ENCODE measurements around the gene PRR20D. TPM values are rescaled to one million over a fixed set of nuclear protein-coding genes. Genes with fewer than 3 reads are reported as not detected.
"Not testable (repeated sequence)": the region's sequence is repeated elsewhere in the genome, so short reads cannot be mapped to it uniquely, and the experiment has no call there.

Gene PRR20D
- polyA plus RNA-seq, 1 of the 3 experiments (the other 2 are of a cell fraction), result not detected

- H2AFZ ChIP-seq (ENCODE audit: low read depth); POLR2A ChIA-PET; H3K27ac ChIP-seq (ENCODE audit: low read depth in 2 of 2, low read length in 1 of 2); H3K4me2 ChIP-seq; H3K9me2 ChIP-seq; H3F3A ChIP-seq (replicated peaks; ENCODE audit: insufficient read depth); H3K9me3 ChIP-seq; CTCF ChIA-PET; H3K4me3 ChIP-seq (ENCODE audit: low read depth in 2 of 2, low read length in 1 of 2); H4K20me1 ChIP-seq (ENCODE audit: insufficient read depth); H3K36me3 ChIP-seq (replicated peaks in 1 of 2; ENCODE audit: control insufficient read depth in 1 of 2, insufficient read depth in 2 of 2, low read length in 1 of 2); H3K4me1 ChIP-seq (ENCODE audit: control insufficient read depth in 1 of 2, insufficient read depth in 2 of 2, low read depth in 1 of 2, low read length in 1 of 2); DNase-seq; H3K79me2 ChIP-seq (ENCODE audit: insufficient read depth); H3K9ac ChIP-seq; H3K27me3 ChIP-seq (ENCODE audit: insufficient read depth): not testable (repeated sequence)
- 49% methylated on average over 5 of the region's 18 CpGs for WGBS (ENCODE audit: low lambda C conversion rate)
These were observed 20.7 kb upstream of the PRR20D start for GRCh38 chr13:57139781-57140180.

- H3K27ac ChIP-seq (ENCODE audit: low read depth in 2 of 2, low read length in 1 of 2); H3K27me3 ChIP-seq (ENCODE audit: insufficient read depth); H4K20me1 ChIP-seq (ENCODE audit: insufficient read depth); H3K36me3 ChIP-seq (replicated peaks in 1 of 2; ENCODE audit: control insufficient read depth in 1 of 2, insufficient read depth in 2 of 2, low read length in 1 of 2); H3K79me2 ChIP-seq (ENCODE audit: insufficient read depth); H3F3A ChIP-seq (replicated peaks; ENCODE audit: insufficient read depth); DNase-seq; H3K4me1 ChIP-seq (ENCODE audit: control insufficient read depth in 1 of 2, insufficient read depth in 2 of 2, low read depth in 1 of 2, low read length in 1 of 2); H2AFZ ChIP-seq (ENCODE audit: low read depth); POLR2A ChIA-PET; H3K9me2 ChIP-seq; CTCF ChIA-PET; H3K4me2 ChIP-seq; H3K9me3 ChIP-seq; H3K9ac ChIP-seq; H3K4me3 ChIP-seq (ENCODE audit: low read depth in 2 of 2, low read length in 1 of 2): not testable (repeated sequence)
- WGBS (ENCODE audit: low lambda C conversion rate), result 44% methylated on average over 13 of the region's 34 CpGs
These were observed 20.0 kb upstream of the PRR20D start, which contains the start of gene PRR20A for GRCh38 chr13:57140235-57140968. Gene PRR20A, plus strand, starts transcription at chr13:57140918. Its CDS starts 387 bp downstream, at chr13:57141305.

DNA sequence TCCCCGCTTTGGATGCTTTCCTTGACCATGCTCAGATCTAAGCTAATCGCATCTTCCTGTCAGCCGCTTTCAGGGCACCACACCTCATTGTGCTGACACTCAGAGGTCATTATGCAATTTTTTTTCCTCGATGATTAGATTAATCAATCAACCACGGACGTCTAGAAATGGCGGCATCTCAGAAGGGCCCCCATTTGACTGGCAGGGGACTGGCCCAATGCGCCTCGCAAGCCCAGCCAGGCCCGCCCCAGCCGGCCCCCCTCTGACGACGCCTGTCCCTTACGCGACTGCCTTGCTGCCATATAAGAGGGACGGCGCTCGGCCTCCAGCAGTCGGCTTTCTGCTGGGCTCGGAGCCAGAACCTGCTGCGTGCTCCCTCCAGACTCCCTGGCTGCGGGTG lies 13.2 kb upstream of the PRR20D start, which contains the start of gene PRR20B:
Gene PRR20B, plus strand, starts transcription at position 301 of the 400 bp plus-strand sequence. CDS start 387 bp downstream, outside the sequence.
- H3K27ac ChIP-seq (ENCODE audit: low read depth in 2 of 2, low read length in 1 of 2); H4K20me1 ChIP-seq (ENCODE audit: insufficient read depth); H3K4me3 ChIP-seq (ENCODE audit: low read depth in 2 of 2, low read length in 1 of 2); POLR2A ChIA-PET; H3F3A ChIP-seq (replicated peaks; ENCODE audit: insufficient read depth); H3K79me2 ChIP-seq (ENCODE audit: insufficient read depth); H3K9me3 ChIP-seq; H3K36me3 ChIP-seq (replicated peaks in 1 of 2; ENCODE audit: control insufficient read depth in 1 of 2, insufficient read depth in 2 of 2, low read length in 1 of 2); H2AFZ ChIP-seq (ENCODE audit: low read depth); H3K4me1 ChIP-seq (ENCODE audit: control insufficient read depth in 1 of 2, insufficient read depth in 2 of 2, low read depth in 1 of 2, low read length in 1 of 2); CTCF ChIA-PET; H3K27me3 ChIP-seq (ENCODE audit: insufficient read depth); DNase-seq; H3K9ac ChIP-seq; H3K9me2 ChIP-seq; H3K4me2 ChIP-seq: not testable (repeated sequence)
- no CpG with 5 or more reads among the region's 22 CpGs for WGBS (ENCODE audit: low lambda C conversion rate)

DNA sequence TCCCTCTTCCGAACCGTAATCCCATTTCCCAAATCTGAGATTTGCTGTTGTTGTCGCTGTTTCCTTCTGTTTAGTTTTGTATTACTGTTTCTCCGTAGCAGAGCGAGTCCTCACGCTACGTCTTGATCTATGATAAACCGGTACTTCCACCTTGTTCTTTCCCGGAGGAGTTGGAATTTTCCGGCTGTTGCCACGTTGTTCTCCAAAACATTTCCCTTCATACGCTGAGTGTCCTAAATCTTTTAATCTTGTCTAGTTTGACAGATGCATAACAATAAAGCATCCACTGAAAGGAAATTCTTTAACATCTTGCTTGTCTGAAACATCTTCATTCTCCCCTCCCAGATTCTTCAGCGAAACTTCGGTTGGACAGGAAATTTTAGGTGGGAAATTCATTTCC lies 12.3 kb upstream of the PRR20D start:
- H3K4me2 ChIP-seq; H3K27ac ChIP-seq (ENCODE audit: low read depth in 2 of 2, low read length in 1 of 2); H4K20me1 ChIP-seq (ENCODE audit: insufficient read depth); H3K9me3 ChIP-seq; H3F3A ChIP-seq (replicated peaks; ENCODE audit: insufficient read depth); H3K36me3 ChIP-seq (replicated peaks in 1 of 2; ENCODE audit: control insufficient read depth in 1 of 2, insufficient read depth in 2 of 2, low read length in 1 of 2); H2AFZ ChIP-seq (ENCODE audit: low read depth); H3K4me1 ChIP-seq (ENCODE audit: control insufficient read depth in 1 of 2, insufficient read depth in 2 of 2, low read depth in 1 of 2, low read length in 1 of 2); H3K9ac ChIP-seq; H3K27me3 ChIP-seq (ENCODE audit: insufficient read depth); DNase-seq; H3K4me3 ChIP-seq (ENCODE audit: low read depth in 2 of 2, low read length in 1 of 2); H3K79me2 ChIP-seq (ENCODE audit: insufficient read depth); H3K9me2 ChIP-seq; CTCF ChIA-PET; POLR2A ChIA-PET: not testable (repeated sequence)
- WGBS (ENCODE audit: low lambda C conversion rate), result 52% methylated on average over 9 of the region's 14 CpGs

GRCh38 chr13:57153761-57154160 lies 6.7 kb upstream of the PRR20D start, which contains the start of gene PRR20C:
Gene PRR20C, plus strand, starts transcription at chr13:57154061. Its CDS starts 387 bp downstream, at chr13:57154448.
- WGBS (ENCODE audit: low lambda C conversion rate), result no CpG with 5 or more reads among the region's 22 CpGs
- H4K20me1 ChIP-seq (ENCODE audit: insufficient read depth); H3K36me3 ChIP-seq (replicated peaks in 1 of 2; ENCODE audit: control insufficient read depth in 1 of 2, insufficient read depth in 2 of 2, low read length in 1 of 2); H3K27ac ChIP-seq (ENCODE audit: low read depth in 2 of 2, low read length in 1 of 2); DNase-seq; H3K27me3 ChIP-seq (ENCODE audit: insufficient read depth); H3K4me2 ChIP-seq; H3K79me2 ChIP-seq (ENCODE audit: insufficient read depth); H3K9me3 ChIP-seq; H3K4me3 ChIP-seq (ENCODE audit: low read depth in 2 of 2, low read length in 1 of 2); H3K9ac ChIP-seq; CTCF ChIA-PET; H2AFZ ChIP-seq (ENCODE audit: low read depth); POLR2A ChIA-PET; H3F3A ChIP-seq (replicated peaks; ENCODE audit: insufficient read depth); H3K4me1 ChIP-seq (ENCODE audit: control insufficient read depth in 1 of 2, insufficient read depth in 2 of 2, low read depth in 1 of 2, low read length in 1 of 2); H3K9me2 ChIP-seq: not testable (repeated sequence)

GRCh38 chr13:57166897-57167296 lies 6.5 kb downstream of the PRR20D start, which contains the start of gene PRR20E:
Gene PRR20E, plus strand, starts transcription at chr13:57167197. Its CDS starts 387 bp downstream, at chr13:57167584.
- H3K4me1 ChIP-seq (ENCODE audit: control insufficient read depth in 1 of 2, insufficient read depth in 2 of 2, low read depth in 1 of 2, low read length in 1 of 2); POLR2A ChIA-PET; H3K9me3 ChIP-seq; DNase-seq; H4K20me1 ChIP-seq (ENCODE audit: insufficient read depth); H3K9ac ChIP-seq; H3K27ac ChIP-seq (ENCODE audit: low read depth in 2 of 2, low read length in 1 of 2); H3K4me3 ChIP-seq (ENCODE audit: low read depth in 2 of 2, low read length in 1 of 2); H3K9me2 ChIP-seq; H3K79me2 ChIP-seq (ENCODE audit: insufficient read depth); H3F3A ChIP-seq (replicated peaks; ENCODE audit: insufficient read depth); H3K27me3 ChIP-seq (ENCODE audit: insufficient read depth); H3K4me2 ChIP-seq; CTCF ChIA-PET; H2AFZ ChIP-seq (ENCODE audit: low read depth); H3K36me3 ChIP-seq (replicated peaks in 1 of 2; ENCODE audit: control insufficient read depth in 1 of 2, insufficient read depth in 2 of 2, low read length in 1 of 2): not testable (repeated sequence)
- WGBS (ENCODE audit: low lambda C conversion rate), result no CpG with 5 or more reads among the region's 22 CpGs
